AG08395 (cell line): ENCODE measurements around the gene PRUNE2.
"Not testable (repeated sequence)": the region's sequence is repeated elsewhere in the genome, so short reads cannot be mapped to it uniquely, and the experiment has no call there.

Experiments used
- DNase-seq: peaks from one replicate; pipeline ENCODE4 v3.0.0; 2012; ENCODE audit warnings: mixed read lengths, low spot score

The PRUNE2 gene, protein sequence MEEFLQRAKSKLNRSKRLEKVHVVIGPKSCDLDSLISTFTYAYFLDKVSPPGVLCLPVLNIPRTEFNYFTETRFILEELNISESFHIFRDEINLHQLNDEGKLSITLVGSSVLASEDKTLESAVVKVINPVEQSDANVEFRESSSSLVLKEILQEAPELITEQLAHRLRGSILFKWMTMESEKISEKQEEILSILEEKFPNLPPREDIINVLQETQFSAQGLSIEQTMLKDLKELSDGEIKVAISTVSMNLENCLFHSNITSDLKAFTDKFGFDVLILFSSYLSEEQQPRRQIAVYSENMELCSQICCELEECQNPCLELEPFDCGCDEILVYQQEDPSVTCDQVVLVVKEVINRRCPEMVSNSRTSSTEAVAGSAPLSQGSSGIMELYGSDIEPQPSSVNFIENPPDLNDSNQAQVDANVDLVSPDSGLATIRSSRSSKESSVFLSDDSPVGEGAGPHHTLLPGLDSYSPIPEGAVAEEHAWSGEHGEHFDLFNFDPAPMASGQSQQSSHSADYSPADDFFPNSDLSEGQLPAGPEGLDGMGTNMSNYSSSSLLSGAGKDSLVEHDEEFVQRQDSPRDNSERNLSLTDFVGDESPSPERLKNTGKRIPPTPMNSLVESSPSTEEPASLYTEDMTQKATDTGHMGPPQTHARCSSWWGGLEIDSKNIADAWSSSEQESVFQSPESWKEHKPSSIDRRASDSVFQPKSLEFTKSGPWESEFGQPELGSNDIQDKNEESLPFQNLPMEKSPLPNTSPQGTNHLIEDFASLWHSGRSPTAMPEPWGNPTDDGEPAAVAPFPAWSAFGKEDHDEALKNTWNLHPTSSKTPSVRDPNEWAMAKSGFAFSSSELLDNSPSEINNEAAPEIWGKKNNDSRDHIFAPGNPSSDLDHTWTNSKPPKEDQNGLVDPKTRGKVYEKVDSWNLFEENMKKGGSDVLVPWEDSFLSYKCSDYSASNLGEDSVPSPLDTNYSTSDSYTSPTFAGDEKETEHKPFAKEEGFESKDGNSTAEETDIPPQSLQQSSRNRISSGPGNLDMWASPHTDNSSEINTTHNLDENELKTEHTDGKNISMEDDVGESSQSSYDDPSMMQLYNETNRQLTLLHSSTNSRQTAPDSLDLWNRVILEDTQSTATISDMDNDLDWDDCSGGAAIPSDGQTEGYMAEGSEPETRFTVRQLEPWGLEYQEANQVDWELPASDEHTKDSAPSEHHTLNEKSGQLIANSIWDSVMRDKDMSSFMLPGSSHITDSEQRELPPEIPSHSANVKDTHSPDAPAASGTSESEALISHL (N-terminal part only)

DNA sequence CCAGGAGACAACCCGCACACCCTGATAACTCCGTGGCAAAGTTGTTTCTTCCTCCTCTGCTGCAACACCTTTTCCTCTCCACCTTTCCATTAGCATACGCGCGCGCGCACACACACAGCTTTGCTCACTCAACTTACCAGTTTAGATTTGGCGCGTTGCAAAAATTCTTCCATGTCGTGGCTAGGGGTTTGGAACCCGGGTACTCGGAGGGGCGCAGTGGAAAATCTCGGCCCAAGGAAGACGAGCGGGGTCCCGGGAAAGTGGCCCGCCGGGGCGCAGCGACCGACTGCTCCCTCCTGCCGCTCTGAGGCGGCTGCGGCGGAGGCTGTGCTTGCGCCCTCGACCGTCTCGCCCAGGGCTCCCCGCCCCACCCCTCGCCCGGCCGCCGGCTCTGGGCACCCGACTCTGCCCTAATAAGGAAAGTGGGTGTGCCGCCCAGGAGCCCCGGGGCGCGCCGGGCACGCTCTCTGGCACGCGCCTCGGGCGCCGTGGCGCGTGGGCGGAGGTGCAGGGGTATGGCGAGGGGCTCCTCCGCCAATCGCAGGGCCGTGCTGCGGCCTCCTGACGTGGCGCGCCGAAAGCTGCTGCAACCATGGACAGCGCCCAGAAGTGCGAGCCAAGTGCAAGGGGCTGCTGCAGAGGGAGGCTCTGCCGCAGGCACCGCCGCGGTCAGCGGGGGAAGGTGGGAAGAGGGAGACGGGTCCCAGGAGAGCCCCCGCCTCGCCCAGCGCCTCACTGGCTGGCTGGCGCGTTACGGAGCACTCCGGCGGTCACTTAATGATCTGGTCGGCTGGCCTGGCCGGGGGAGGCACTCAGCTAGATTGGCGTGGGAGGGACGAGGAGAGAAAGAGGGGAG lies at the start of gene PRUNE2:
Gene PRUNE2, minus strand, starts transcription at position 324 of the 856 bp plus-strand sequence. Its CDS starts 151 bp downstream, at position 173.
- peak; percentile 88 for DNase-seq

DNA sequence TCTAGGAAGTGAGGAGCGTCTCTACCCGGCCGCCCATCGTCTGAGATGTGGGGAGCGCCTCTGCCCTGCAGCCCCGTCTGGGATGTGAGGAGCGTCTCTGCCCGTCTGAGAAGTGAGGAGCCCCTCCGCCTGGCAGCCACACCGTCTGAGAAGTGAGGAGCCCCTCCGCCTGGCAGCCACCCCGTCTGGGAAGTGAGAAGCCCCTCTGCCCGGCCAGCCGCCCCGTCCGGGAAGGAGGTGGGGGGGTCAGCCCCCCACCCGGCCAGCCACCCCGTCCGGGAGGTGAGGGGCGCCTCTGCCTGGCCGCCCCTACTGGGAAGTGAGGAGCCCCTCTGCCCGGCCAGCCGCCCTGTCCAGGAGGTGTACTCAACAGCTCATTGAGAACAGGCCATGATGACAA lies 49.5 kb upstream of the PRUNE2 start:
- DNase-seq, result not testable (repeated sequence)

DNA sequence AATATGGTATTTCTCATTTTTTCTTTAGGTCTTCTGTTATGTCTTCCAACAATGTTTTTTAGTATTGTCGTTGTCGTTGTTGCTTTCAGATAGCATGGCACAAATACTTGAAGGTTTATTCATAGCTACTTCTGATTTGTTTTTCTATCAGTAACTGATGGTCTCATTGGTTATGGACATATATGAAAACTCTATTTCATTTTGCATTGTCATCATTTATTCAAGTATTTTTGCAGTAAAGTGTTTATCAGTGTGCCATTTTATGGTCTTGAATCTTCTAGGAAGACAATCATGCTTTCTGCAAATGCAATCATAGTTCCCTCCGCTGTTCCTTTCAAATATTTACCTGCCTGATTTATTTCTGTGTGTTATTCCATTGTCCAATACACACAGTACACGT lies 44.0 kb upstream of the PRUNE2 start:
- no peak for DNase-seq

DNA sequence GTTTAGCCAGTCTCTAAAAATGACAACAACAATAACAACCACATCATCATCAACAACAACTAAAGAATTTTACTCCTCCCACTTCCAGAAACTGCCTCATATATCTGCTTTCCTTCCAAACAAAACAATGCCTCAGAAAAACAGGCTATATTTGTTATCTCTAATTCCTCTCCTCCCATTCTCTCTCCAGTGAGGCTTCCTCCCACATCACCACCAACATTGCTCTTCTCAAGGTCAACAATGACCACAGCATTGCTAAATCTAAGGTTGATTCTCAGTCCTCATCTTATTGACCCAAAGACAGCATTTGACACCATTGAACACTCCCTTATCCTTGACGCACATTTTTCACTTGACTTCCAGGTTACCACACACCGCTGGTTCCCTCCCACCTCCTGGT lies 38.1 kb upstream of the PRUNE2 start:
- no peak for DNase-seq

DNA sequence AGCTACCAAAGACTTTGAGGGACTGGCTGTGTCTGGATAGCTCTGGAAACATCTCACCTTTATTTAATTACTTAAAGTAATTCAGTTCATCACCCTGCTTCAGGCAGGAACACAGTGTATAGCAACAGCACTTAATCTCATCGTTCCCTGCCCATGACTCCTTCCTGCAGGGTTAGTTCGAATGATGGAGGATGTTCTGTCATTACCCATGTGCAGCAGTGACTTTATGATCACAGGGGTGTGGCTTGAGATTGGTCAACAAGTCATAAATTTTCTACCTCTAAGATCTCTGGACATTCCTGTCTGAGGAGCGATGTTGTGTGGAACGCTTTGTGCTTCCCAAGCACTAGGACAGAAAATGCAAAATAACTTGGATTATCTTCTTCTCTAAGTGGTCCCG lies 37.1 kb upstream of the PRUNE2 start:
- DNase-seq, result no peak

DNA sequence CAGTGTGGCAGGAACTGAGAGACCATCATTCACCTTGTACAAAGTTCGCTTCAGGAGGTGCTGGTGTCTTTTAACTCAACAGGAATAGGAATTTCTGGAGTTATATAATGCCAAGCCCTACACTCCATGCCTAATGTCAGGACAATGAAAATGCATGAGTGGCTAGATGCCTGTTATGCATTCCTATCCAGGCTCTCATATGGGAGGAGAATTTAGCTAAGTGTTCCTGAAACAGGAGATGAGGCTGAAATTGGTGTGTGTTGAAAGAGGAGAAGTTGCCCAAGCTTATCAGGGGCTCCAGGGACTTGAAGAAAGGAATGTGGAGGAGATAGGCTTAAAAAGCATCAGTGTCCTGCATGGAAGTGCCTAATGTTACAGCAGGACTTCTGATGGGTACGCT lies 26.8 kb upstream of the PRUNE2 start:
- DNase-seq, result peak; percentile 48

DNA sequence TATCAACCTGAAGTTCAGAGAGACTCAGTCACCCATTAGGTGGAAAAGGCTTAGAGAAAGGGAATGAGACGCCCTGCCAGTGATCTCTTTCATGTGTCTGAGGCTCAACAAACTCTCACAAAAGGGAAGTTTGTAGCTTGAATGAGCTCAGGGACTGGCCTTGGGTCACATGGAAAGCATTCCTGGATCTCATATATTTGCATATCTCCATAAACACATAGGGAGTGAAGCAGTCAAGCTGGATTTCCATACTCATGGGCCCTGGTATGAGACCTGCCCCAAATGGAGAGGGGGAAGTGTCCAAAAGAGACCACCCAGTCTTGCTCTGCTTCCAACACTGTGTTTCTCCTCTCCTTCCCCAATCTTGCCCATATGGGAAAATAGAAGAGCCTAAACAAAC lies 26.4 kb upstream of the PRUNE2 start:
- DNase-seq, result no peak

DNA sequence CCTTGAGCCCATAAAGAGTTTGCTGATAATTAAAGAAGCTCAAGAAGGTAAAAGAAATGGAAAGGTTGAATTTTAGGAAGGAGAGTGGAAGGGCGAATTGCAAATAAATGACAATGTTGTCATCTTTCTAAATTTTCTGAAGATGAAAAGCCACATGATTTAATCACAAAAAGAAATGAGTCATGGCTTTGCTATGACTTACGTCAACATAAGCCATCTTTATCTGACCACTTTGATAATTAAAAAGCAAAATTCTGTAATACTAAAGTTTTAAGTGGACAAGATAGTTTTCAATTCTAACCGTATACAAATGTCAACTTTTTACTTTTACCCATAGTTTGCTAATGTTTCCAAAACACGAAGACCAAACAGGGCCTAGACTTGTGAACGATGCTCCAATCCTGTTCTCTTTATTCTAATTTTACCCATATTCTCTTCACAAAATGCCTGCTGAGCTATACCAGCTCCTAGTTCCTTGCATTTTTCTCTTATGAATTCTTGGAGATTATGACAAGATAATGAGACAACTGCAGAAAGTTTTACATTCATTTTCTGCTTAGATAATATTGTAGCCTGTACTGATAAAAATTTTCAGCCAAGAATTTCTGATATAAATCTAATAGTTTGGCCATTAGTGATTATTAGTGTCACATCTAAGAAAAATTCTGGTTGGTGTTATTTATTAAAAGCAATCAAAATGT lies 21.8 kb upstream of the PRUNE2 start:
- DNase-seq, result no peak

DNA sequence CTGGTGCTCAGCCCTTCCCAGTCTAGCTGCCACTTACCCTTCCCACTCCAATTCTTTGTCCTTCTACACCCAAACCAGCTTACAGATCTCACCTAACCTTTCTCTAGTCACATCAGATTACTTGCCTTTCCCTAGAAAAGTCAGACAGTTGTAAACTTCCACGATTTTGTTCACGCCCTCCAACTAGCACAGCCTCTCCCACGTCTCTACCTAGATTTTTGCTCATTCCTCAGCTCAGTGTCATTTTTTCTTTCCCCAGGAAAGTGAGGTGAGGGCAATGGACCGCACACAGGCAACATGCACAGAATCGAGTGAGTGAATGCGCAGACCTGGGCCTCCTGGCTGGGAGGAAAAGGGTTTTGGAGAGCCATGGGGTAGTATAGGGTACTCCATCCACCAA lies 20.9 kb upstream of the PRUNE2 start:
- DNase-seq, result no peak

DNA sequence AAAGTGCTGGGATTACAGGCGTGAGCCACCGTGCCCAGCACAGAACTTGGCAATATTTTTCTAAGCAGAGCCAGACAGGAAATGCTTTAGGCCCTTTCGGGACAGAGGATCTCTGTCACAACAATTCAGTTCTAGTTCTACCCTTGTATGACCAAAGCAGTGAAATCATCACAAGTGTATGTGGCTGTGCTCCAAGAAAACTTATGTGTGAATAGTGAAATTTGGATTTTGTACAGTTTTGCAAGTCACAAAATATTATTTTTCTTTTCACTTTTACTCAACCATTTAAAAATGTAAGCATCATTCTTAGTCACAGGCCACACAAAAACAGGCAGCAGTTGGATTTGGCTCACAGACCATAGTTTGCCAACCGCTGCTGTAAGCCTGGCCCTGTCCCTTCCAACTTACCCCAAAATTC lies 20.4 kb upstream of the PRUNE2 start:
- peak; percentile 83 for DNase-seq

DNA sequence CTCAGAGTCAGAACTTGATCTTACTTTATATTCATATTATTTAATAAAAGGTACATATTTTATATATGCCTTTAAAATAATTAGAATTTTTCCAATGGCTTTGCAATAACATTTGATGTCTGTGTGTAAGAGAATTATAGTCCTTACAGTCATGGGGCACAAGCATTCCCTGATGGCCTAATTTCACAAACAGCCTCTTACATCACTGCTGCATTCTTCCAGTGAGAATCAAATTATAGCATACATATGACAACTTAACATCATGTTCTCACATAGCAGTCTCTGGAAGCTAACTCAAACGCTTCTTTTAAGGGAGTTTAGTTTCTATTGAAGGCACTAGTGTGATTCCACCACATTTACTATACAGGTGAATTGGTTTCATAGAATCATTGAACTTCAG lies 15.3 kb upstream of the PRUNE2 start:
- DNase-seq, result no peak

DNA sequence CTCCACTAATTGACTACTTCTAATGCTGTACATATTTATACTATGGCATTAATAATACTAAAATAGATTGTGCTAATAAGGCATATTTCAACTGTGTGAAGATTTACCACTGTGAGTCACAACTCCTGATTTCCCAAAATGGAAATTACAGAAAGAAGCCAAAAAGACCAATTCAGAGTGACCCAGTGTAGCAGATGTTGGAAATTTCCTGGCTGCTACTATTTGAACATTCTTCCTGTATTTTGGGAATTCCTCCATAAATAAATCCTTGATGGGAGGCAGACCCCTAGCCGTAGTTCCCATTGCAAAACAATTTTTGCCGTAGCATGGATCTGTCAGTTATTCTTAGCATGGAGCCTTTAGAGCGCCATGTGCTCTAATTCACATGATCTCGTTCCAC lies 11.4 kb upstream of the PRUNE2 start:
- DNase-seq, result no peak

DNA sequence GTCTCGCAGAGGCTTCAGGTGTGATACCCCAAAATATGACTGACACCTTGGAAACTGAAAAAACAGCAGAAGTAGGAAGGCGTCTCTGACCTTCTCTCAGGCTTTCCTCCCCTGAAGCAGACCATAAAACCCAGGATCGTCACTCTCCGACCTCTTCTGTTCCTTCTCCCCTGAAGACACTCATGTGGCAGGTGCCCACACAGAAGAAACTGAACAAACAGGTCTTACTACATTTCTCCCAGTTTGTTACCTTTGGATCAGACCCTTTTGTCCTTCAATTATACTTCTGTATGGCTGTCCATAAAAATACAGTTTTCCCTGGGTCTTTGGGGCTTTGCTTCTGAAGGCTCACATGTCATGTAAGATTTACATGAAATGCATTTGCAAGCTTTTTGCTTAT lies 10.3 kb upstream of the PRUNE2 start:
- DNase-seq, result no peak

DNA sequence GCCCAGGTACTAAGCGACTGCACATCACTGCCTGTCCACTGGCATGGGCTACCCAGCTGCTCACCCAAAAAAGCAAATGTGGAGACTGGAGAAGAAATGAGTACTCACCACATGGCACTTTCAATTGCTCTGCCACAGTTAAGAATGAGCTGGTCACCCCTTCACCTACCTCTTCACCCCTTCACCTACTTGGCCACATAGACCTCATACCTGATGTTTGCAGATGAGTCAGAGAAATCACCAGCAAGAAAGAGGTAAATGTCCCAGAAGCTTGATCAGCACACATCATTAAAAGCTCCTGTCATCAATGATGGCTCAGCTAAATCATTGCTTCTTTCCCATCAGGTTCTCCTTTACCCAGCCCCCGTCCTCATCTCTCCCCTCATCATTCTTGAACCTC lies 7.6 kb upstream of the PRUNE2 start:
- no peak for DNase-seq

DNA sequence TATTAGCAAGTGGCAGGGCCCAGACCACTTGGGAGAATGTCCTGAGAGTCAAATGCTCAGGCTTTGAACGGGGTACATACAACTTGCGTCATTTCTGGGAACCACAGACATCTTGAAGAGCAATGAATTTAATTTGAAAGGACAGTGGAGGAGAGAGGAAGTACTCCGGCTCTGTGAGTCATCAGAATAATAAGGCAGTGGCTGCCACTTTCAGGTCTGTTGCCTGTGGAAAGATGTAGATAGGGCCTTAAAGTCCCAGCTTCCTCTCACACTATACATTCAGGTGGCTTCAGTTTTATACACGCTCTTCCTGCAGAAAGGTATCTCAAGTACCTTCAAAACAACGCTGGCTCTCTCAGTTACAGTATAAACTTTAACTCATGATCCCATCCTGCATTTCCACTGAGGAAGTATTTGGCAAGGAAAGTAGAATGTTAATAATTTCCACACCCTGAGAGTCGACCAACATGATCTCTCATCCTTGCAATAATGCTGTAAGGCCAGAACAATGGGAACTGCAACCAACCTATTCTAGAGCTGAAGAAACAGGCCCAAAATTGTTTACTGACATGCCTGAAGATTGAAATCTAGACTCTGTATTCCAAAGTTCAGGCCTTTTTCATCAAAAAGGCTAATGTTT lies 6.8 kb upstream of the PRUNE2 start:
- peak; percentile 60 for DNase-seq

DNA sequence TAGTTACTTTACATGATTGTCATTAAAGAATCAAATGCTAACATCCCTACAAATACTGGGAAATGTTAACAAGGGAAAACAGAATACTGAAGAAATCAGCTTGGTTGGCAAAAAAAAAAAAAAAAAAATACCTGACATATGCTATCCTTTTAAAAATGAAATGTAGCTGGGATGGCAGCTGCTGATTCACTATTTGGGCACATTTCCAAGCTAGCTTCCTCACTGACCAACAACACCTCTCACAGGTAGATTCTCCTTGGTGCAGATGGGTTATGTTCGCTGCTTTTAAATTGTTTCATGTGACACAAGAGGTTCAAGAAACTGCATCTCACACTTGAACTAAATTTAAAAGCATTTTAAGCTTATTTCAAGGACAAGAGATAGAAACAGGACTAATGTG lies 6.1 kb upstream of the PRUNE2 start:
- no peak for DNase-seq

DNA sequence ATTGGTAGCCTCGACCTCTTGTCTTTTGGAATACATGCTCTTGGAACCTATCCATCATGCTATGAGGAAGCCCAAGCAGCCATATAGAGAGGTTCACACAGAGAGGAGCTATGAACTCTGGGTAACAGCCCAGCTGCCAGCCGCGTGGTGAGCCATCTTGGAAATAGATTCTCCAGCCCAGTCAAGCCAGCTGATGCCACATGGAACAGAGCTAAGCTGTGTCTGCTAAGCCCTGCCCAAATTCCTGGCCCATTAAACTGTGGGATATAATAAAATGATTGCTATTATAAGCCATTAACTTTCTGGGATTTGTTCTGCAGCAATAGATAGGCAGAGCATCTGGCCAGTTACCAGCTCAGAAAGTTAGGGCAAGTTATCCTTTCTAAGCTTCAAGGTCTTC lies 4.9 kb upstream of the PRUNE2 start:
- no peak for DNase-seq

DNA sequence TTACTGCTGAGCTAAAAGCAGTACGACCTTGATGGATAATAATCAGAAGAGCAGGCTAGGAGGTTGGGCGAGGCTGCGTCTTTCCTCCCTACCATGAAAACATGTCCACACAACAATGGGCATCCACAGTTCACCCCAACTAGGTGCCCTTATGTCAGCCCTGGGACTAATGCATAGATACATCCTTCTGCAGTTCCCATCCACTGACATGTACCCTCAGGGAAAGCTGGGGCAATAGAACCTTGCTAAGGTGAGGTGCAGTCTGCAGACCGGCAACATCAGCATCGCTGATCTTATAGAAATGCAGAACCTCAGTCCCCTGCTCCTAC lies 697 bp upstream of the PRUNE2 start:
- no peak for DNase-seq

DNA sequence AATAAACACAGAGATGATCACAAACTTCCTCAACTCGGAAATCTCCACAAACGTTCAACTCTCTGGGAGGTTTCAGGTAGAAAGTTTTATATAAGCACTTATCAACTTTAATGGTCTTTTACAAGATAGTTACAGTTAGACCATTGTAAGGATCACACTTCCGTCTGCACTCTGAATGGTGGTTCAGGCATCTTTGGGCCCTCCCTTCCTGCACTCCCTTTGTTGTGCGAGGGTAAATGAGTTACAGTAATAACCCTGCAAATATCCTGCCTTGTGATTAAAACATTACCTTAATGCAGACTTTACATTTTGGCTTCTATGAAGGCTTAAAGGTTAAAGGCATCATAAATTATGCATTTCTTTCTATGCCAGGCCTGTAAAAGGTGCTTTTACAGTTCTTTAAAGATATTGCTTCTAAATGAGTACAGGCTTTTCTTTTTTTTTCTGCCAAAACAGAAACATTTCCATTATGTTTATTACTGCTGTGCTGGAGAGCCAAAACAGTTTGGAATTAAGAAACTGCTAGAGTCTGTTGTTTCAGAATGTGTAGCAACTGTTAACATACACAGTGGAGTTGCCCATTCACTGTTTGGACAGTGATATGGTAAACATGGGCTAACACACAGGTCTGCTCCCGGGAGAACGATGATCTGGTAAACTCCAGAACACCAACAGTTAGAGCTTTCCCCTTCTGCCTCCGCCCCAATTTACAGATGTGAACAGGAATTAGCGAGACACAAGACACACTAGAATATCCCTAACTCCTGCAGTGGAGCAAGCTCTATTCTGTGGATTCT lies 1.1 kb downstream of the PRUNE2 start:
- DNase-seq, result no peak

DNA sequence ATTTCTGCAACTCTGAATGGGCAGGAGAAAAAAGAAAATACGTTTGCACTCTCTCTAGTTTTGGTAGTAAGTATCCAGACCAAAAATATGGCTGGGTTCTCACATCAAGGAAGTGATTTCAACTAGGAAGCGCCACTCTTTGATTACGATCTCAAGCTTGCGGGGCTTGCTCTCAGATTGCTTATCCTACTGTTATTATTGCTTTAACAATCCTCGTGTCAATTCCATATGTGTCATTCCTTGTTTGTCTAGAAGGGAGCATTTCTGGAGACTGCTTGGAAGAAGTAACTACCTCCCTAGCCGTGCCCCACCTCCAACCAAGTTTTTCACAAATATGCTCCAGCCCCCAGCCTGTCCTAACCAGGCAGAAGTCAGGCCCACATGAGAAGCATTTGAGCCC lies 3.5 kb downstream of the PRUNE2 start:
- no peak for DNase-seq
